GM18951 (cell line): Measurements from ENCODE around the gene MT1M.

Experiments used
- POLR2A ChIP-seq: IDR thresholded peaks from 4 replicates; pipeline ENCODE4 v1.6.1; 2011; ENCODE audit warnings: mild to moderate bottlenecking; ENCODE audit not compliant: insufficient read length, insufficient read depth; ENCODE audit errors: extremely low read depth
- in situ Hi-C: fragments of 300-500 bp; cut with MboI; formaldehyde crosslinking; loops from one replicate; pipeline ENCODE4 v1.12.0; 2022; ENCODE audit warnings: low sequenced_read_pairs, mixed read lengths, inconsistent platforms; ENCODE audit not compliant: unreplicated experiment

The MT1M gene

DNA sequence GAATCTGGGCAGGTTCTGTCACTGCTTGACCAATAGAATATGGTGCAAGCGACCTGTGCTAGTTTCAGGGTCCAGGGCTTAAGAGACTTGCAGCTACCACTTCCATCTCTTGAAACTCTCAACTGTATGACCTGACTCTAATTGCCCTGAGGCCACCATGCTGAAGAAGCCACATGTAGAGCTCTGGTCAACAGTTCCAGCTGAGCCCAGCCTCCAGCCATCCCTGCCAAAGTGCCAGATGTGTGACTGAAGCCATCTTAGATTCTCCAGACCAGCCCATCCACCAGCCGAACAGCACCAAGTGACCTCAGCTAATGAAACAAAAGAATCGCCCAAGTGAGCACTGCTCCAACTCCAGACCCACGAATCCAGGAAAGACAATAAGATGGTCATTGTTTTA, 27.5 kb upstream of the MT1M start:
- no peak for TF ChIP-seq POLR2A
- in situ Hi-C loops, result no loop called here

DNA sequence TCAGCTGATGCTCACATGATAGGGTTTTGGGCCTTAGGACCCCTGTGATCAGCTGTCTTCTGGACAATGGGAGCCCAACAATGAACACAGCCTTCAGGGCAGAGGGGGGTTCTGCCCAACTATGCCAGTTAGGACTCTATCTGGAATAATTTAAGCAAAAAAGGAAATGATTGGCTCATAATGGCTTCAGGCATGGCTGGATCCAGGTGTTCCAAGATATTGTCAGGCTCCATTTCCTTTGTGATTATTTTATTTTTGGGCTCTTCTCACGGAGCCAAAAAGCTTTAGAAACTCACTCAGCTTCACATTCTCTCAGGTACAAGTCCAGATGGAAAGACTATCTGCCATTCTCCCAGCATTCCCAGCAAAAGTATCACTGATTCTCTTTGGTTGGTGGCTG, 27.0 kb upstream of the MT1M start:
- in situ Hi-C loops, result no loop called here
- TF ChIP-seq POLR2A, result no peak

DNA sequence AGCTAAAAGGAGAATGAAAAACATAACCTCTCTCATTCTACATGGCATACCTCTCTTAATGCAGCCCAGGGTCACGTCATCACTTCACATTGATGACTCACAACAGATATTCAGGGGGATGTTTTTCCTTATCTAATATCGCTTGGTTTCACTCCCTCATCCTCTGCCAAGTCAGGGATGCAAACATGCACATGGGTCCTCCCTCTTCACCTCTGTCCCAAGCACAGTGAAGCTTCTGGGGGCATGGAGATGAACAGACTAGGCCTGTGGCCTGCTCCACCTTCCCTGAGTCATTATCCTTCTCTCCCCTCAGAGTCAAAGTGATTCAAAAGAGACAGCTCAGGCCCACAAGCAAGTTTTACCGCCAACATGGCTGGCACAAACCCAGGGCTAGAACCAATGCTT, 26.4 kb upstream of the MT1M start:
- in situ Hi-C loops, result no loop called here
- TF ChIP-seq POLR2A, result no peak

DNA sequence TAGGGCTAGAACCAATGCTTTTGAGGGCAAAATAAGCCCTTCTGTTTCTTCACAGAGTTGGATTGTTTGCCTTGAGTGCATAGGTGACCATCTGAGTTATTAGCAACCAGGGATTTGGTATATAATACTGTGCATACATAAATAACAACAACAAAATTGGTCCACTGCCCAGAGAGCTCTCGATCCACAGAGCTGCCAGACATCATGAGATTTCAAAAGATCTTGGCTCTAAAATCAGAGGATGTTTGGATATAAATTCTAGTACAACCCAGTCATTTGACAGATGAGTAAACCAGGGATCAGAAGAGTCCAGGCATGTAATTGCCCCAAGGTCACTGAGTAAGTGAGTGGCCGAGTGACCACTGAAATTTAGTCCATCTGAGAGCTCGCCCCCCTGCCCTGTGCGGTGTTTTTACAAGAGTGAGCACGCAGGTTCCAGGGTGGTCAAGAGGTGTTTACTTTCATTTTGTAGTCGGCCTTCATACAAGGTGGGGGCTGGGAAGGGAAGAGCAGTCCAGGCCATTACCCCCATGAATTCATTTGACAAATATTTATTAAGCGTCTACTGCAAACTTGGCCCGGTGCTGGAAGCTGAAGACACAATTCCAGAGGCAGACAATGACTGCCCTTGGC, 25.9 kb upstream of the MT1M start:
- TF ChIP-seq POLR2A, result no peak
- in situ Hi-C loops, result no loop called here

DNA sequence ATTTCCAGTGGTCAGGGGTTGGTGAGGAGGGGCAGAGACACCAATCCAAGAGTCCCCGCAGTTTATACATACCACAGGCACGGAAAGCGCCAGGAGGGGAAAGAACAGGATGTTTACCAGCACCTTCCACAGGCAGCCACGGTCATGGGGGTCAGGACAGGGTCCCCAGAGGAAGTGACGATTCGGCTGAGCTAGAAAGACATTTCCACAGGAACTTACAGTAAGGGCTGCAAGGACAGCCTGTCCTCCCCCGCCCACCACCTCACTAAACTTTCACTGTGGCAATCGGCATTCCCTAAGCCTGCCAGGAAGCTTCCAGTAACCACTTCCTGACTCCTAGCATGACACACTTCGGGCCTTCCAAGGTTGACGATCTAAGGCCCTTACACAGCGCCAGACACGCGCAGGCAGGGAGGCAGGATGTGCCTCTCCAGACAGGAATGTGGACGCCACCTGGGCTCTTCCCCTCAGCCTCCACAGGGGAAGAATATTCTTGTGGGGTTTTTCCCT, 25.3 kb upstream of the MT1M start:
- in situ Hi-C loops, result no loop called here

DNA sequence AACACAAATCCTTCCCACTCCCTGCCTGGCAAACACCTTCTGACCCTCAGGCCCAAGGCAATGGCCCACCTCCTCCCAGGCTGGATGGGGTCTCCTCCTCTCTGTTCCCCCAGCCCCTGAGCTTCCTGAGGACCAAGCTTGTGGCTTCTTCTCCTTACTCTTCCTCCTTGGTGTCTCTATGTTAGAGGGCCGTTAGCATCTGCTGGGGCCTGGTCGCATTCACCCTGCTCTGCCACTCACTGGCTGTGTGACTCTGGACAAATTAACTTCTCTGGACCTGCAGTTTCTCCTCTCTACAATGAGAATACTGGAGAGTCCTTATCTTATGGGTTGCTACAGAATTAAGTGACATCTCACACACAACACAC, 24.8 kb upstream of the MT1M start:
- TF ChIP-seq POLR2A, result no peak
- in situ Hi-C loops, result no loop called here

More for the DNA sequence above, 25.3 kb upstream of the MT1M start:
- TF ChIP-seq POLR2A, result no peak

DNA sequence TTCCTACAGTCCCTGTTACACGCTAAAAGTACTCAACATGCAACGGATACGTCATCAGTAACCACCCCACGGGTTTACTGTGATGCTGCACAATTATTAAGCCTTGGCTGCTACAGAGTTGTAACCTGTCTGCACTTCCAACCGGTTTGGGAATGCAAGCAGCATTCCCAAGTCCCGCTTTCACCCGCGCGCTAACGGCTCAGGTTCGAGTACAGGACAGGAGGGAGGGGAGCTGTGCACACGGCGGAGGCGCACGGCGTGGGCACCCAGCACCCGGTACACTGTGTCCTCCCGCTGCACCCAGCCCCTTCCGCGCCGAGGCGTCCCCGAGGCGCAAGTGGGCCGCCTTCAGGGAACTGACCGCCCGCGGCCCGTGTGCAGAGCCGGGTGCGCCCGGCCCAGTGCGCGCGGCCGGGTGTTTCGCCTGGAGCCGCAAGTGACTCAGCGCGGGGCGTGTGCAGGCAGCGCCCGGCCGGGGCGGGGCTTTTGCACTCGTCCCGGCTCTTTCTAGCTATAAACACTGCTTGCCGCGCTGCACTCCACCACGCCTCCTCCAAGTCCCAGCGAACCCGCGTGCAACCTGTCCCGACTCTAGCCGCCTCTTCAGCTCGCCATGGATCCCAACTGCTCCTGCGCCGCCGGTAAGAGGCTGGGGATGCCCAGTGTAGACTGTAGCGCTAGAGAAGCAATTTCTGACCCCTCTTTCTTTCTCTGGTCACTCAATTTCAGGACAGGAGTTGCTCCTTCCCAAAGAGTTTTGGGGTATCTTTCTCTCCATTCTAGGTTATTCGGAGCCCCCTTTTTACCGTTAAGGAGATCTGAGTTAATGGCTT, 24.2 kb upstream of the MT1M start, which contains the start of gene MT2A:
Gene MT2A (plus strand): TSS at position 542 of the 833 bp plus-strand sequence. CDS start 72 bp downstream, at position 614.
- in situ Hi-C loops, result no loop called here
- TF ChIP-seq POLR2A, result peak; percentile 88

DNA sequence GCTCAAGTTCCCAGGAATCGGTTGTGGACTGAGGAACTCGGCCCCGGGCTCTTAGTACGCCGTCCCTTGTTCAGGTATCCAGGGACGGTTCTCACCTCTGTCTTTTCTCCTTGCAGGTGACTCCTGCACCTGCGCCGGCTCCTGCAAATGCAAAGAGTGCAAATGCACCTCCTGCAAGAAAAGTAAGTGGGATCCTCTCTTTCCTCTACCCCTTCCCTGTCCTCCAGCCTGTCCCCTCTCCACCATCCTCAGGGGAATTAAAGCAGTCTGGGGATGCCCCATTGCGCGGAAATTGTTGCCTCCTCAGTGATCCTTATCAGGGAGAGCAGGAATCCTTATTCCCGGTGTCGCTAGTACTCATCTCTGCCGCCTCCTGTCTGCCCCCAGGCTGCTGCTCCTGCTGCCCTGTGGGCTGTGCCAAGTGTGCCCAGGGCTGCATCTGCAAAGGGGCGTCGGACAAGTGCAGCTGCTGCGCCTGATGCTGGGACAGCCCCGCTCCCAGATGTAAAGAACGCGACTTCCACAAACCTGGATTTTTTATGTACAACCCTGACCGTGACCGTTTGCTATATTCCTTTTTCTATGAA, 23.5 kb upstream of the MT1M start:
- no peak for TF ChIP-seq POLR2A
- in situ Hi-C loops, result no loop called here

DNA sequence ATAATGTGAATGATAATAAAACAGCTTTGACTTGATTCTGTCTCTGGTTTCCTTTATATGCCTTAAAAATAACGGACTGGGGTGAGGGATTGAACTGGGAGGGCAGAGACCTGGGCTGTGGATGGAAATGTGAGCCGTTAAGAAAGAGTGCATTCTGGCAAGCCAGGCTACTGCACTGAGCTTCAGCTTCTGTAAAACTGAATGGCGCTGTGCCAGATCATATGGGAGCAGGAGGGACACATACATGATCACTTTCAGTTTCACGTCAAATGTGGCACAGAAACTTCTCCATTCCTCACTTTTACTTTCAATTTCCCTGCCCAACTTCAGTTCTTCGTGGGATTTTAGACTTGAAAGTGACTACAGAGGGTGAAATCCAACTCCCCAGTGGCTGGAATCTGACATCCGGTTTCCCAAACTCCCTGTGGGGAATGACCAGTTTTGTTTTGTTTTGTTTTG, 23.0 kb upstream of the MT1M start:
- TF ChIP-seq POLR2A, result no peak
- in situ Hi-C loops, result no loop called here

DNA sequence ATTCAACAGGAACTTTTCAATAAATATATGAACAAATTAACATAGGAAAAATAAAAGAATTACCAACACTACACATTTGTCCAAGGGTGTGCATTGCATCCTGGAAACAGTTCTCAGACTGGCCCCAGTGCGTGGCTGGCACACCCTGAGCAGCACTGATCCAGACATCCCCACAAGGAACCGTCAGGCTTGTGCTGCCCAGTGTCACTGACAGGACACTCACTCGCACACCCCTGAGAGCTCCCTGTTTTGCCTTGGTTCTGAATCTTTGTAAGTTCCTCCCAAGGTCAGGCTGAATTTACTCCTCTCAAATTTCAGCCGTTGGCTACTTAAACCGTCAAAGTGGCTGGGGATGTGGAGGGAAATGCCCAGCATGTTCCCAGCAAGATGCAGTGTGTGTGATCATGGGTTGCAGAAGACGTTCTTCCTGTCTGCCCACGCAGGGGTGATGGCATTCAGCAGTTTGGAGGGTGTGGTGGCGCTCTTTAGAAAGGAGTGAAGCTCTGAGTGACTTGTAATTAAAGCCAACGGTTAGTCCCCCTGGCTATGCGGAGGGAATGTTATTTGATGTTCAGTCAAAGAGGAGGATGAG, 22.3 kb upstream of the MT1M start:
- in situ Hi-C loops, result no loop called here

DNA sequence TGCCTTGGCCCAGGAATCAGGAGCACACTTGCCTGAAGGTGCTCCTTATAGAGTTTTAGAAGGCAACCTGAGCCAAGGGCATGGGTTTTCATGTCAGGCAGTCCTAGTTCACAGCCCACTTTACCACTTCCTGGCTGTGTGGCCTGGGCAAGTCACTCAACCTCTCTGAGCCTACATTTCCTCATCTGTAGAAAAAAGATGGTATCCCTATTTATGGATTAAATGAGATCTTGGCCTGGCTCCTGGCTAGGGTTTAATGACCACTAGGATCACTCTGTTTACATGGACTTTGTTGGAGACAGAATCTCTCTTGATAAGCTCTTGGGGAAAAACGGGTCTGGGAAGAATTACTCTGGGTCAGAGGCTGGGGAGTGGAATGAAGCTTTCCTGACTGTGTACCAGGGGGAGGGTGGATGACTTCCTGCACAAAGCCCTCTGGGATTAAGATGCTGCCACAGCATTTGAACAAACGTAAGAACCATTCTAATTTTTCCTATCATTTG, 21.8 kb upstream of the MT1M start:
- in situ Hi-C loops, result no loop called here
- no peak for TF ChIP-seq POLR2A

More for the DNA sequence above, 22.3 kb upstream of the MT1M start:
- TF ChIP-seq POLR2A, result no peak

DNA sequence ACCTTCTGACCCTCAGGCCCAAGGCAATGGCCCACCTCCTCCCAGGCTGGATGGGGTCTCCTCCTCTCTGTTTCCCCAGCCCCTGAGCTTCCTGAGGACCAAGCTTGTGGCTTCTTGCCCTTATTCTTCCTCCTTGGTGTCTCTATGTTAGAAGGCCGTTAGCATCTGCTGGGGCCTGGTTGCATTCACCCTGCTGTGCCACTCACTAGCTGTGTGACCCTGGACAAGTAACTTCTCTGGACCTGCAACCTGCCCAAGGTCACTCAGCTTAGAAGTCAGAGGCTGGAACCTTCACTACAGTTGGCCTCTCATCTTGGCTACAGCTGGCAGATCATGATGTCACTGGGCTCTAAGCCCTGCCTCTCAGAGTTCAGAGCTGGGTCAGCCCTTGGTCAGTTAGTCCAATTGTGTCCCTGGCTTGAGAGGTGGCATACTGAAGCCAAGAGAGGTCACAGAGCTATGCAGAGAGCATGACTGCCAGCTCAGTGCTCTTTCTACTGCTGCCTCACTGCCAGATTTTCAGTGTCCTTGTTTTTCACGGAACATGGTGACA, 21.1 kb upstream of the MT1M start:
- TF ChIP-seq POLR2A, result no peak
- in situ Hi-C loops, result no loop called here

DNA sequence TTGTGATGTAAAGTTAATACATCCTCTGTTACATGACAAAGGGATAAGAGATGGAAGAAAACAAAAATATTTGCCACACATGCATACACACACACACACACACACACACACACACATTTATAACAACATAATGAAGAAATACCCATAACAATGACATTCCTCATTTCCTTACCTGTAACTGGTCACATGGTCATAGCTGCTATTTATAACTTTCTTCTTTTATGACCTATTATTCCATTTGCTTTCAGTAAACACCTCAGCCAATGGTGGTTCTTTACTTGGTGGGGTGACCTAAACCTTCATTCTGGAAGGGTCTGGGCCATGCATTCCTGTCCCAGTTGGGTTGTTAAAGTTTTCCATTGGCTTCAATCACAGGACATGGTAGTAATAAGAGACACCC, 18.8 kb upstream of the MT1M start:
- in situ Hi-C loops, result no loop called here
- no peak for TF ChIP-seq POLR2A
